Peyer's patch (tissue), 4 donors: ENCODE results near the gene SNX17.

Source experiments
- POLR2A ChIP-seq, 2 donors: fragments of 450-650 bp; IDR thresholded peaks; one replicate each; pipeline ENCODE4 v1.5.1; 2017; ENCODE audit warnings: antibody characterized with exemption in 2 of 2, mild to moderate bottlenecking in 2 of 2, moderate library complexity in 2 of 2
- TF ChIP-seq, protein P1 (sequence below), 6 experiments: fragments of 450-650 bp in 4 of 6; fragments of 200-600 bp in 2 of 6; sonication (generic) in 1 of 6; IDR thresholded peaks; one replicate each; pipeline ENCODE4 v1.5.1; 2017 to 2019; ENCODE audit warnings: antibody characterized with exemption in 6 of 6, mild to moderate bottlenecking in 3 of 6, moderate library complexity in 1 of 6

DNA sequence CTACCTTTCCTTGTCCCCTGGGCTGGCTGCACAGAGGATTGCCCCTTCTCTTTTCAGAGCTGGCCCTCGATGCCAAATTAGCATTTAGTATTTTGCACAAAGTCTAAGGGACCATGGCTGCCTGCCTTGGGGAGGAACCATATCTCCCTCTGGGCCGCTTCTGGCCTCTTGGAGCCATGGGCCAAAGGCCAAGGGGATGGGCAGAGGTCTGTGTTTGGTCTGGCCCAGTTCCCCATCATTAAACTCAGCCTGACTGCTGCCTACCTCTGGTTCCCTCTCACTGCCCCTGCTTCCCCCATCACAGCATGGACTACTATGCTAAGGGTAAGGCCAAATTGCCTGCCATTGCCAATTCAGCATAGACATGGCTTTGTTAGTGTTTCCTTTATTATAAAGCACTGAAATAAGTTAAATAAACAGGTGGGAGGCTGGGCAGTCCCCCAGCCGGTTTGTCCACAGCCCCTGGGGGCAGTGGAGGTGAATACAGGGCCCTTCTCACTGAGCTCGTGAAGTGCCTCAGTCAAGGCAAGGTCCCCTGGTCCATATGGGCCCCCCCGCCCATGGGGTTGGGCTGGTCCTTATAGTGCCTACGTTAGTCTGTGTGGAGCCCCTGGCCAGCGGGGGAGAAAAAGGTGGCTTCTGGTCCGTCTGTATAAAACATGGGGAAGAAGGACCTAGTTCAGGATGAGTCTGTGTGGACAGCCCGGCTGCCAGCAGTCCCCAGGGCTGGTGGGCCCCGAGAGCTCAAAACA is 6.6 kb downstream of the SNX17 start:
- TF ChIP-seq POLR2A (IDR thresholded peaks at IDR 0.05), result no peak
- TF ChIP-seq, protein P1, sequence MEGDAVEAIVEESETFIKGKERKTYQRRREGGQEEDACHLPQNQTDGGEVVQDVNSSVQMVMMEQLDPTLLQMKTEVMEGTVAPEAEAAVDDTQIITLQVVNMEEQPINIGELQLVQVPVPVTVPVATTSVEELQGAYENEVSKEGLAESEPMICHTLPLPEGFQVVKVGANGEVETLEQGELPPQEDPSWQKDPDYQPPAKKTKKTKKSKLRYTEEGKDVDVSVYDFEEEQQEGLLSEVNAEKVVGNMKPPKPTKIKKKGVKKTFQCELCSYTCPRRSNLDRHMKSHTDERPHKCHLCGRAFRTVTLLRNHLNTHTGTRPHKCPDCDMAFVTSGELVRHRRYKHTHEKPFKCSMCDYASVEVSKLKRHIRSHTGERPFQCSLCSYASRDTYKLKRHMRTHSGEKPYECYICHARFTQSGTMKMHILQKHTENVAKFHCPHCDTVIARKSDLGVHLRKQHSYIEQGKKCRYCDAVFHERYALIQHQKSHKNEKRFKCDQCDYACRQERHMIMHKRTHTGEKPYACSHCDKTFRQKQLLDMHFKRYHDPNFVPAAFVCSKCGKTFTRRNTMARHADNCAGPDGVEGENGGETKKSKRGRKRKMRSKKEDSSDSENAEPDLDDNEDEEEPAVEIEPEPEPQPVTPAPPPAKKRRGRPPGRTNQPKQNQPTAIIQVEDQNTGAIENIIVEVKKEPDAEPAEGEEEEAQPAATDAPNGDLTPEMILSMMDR (IDR thresholded peaks at IDR 0.05), result no peak
